NOMO-1 treated with dmso at 0.1 percent for 144 hours (cell line): ENCODE data around the gene CARD9.

Source experiments
- DNase-seq: peaks from one replicate; lab custom pipeline; 2025; ENCODE audit not compliant: unreplicated experiment; lab: John Stamatoyannopoulos, UW

Gene CARD9

DNA sequence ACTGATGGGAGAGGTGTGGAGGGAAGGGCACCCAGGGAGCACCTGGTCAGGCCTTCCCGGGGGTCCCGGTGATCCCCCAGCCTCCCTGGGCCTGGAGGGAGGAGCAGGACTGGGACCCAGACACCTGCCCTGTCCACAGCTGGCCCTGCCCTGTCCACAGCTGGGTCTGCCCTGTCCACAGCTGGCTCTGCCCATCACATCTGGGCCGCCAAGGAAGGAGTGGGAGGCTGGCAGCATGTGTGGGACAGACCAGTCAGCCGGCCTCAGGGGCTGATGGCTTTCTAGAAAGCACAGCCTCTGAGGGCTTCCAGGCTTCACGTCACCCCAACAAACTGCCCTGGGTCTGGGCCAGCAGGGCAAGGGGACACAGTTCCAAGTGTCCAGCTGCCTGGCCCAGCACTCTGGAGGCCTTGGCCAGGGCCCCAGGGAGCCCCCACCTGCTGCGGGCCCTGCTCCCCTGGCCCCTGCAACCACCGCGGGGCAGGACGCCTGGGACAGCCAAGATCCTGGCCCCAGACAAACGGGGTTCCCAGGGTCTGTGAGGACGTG is 22.1 kb downstream of the CARD9 start:
- DNase-seq: no peak

DNA sequence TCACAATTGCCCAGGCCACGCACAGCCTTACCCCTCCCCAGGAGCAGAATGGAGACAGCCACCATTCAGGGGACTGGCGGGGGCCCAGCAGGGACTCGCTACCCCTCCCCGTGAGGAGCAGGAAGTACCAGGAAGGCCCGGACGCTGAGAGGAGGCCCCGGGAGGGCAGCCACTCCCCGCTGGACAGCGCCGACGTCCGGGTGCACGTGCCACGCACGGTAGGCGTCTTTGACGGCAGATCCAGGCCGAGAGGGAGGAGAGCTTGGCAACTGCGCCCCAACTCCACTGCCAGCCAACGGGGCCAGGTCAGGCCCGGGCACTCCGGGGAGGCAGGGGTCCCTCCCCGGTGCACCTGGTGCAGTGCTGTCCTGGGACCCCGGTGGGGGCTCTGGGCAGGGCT is 23.9 kb downstream of the CARD9 start:
- no peak for DNase-seq

DNA sequence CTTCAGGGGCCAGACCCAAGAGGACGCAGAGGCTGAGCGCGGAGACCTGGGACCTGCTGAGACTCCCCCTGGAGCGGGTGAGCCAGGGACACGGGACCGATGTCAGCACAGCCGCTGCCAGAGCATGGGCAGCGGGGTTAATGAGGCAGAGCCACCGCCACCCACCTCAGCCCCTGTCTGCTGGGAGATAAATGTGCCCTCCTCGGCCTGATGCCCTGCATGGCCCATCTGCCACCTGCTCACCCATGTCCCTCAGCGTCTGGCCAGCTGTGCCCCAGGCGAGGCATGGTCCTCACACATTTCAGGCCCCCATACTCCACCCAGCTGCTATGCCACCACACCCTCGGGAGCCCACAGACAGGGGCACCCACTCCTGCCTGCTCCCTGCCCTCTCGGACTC is 24.8 kb downstream of the CARD9 start:
- no peak for DNase-seq

DNA sequence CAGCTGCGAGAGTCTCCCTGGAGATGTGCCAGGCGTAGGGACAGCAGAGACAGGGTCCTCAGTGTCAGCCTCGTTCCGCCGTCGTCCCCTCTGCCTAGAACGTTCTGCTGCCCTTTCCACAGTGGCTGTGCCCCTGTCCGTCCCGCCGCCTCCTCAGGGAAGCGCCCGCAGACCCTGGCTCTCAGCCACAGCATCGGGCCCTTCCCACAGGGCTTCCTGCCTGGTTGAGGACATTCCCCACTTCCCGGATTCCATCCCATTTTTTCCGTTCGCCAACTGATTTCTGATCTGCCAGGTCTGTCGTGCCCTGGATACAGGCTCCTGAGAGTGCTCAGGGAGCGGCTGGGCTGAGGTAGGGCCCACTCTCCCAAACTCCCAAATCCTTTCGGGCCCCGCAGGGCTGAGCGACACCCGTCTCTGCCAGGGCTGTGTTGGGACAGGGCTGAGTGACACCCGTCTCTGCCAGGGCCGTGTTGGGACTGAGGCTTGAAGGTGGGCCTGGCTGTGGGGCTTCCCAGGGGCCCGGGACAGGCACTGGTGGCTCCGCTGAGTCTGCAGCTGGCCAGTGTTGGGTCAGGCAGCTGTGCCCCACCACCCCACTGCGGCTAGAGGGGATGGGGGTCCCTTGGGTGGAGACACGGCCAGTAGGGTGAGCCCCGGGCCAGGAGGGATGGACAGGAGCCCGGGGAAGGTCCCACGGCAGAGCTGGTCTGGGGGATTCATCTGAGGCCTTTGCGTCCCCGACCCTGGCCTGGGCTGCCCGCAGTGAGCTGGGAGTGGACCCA is 25.8 kb downstream of the CARD9 start:
- DNase-seq: no peak

DNA sequence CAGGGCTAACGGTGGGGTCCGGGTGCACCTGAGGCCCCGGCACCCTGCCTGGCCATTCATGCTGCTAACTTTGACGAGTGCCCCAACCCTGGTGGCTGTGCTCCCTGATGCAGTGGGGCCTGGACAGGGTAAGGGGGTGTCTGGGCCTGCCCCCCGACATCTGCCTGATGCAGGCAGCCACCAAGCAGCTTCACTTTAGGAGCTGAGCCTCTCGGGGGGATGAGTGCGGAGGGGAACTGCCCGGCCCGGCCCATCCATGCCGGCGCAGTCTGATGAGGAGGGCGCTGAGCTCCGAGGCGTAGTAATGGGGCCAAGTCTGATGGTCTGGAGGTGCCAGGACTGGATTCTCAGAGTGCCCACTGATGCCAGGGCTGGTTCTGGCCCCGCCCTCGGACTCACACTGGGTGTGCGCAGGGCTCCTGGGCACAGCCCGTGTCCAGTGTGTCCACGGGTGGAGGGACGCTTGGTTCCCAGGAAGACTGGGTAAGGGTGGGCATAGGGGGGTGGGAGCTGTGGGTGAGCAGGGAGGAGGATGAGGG is 26.5 kb downstream of the CARD9 start:
- DNase-seq: no peak

DNA sequence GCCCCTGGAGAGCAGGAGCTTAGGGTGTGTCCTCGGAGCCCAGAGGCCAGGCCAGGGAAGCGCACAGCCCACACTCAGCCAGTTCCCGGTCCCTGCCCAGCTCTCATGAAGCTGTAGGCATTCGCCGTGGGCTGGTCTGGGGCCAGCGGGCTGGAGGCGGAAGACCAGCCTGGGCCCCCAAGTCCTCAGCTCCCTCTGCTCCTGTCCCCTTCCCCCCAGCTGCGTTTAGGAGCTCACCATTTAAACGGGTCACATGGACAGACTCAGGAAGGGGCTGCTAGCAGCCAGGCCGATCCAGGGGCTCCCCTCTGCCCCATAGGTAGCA is 27.4 kb downstream of the CARD9 start:
- no peak for DNase-seq

DNA sequence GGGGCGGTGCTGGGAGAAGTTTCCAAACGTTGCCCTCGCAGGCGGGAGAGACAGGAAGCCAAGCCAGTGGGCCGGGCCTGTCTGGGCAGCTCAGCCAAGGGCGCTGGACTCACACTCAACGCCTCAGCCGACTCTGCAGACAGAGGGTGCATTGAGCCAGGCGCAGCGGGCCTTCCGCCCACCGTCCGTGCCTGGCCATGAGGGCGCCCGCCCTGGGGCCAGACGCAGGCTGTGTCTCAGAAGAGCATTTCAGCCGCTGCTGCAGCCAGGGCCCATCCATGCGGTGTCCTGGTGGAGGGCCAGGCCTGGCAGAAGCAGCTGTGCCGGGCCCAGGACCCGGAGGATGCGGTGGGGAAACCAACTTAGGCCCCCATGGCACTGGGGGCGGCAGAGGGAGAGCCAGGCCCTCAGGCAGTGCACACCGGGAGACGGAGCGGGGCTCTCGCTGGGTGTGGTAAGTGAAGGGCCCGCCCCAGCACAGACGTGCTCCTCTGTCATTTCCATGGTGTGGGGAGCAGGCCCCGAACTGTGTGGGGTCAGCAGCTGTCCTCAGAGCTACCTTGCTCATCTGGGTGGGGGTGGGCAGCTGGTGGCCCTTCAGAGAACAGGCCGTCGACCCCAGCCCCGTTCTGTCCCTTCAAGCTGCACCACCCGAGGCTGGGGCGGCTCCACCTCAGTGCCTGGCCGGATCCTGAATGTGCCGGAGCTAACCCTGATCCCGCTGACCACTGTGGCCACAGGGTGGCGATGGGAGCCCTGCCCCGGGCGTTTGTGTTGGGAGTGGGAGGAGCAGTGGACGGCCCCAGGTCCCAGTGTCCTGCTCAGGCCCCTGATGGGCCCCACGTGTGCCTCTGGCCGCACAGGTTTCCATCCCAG is 27.9 kb downstream of the CARD9 start:
- DNase-seq: no peak

DNA sequence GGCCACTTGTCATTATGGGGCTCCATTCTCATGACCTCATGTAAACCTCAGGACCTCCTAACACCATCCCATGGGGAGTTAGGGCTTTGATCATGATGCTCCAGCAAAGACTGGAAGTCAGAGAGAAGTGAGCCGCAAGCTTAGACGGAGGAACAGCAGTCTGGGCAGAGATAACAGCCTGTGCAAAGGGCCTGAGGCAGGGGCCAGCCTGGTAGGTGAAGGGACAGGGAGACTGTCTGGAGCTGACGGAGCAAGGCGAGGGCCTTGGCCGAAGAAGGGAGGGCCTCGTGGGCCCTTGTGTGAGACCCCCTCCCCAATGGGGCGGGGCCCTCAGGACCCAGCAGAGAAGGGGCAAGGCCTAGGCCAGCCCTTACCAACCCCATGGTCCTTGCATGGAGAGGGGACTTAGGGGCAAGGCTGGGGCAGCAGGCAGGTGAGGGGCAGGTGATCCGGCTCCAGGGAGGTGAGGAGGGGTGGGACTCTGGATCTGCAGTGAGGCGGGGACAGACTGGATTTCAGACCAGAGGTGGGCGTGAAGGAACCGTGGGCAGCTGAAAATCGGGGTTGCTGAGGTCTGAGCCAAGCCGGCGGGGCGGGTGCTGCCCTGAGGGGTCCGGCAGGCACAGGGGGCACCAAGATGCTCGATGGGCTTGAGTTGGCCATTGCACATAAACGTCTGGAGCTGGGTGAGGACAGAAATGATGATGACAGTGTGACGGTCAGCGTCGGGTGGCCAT is 28.8 kb downstream of the CARD9 start:
- no peak for DNase-seq

DNA sequence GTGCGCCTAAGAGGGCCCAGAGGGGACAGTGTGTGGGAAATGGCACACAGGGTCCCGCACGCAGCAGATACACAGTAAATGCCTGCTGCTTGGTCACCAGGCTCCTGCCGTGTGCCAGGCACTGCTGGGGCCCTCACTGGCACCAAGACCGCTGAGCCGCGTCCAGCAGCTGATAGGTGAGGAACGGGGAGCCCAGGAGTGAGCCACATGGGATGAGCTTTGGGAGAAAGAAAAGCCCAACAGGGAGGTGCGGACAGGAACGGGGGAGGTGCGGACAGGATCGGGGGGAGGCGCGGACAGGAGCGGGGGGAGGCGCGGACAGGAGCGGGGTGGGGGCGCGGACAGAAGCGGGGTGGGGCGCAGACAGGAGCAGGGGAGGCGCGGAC is 29.6 kb downstream of the CARD9 start:
- no peak for DNase-seq

DNA sequence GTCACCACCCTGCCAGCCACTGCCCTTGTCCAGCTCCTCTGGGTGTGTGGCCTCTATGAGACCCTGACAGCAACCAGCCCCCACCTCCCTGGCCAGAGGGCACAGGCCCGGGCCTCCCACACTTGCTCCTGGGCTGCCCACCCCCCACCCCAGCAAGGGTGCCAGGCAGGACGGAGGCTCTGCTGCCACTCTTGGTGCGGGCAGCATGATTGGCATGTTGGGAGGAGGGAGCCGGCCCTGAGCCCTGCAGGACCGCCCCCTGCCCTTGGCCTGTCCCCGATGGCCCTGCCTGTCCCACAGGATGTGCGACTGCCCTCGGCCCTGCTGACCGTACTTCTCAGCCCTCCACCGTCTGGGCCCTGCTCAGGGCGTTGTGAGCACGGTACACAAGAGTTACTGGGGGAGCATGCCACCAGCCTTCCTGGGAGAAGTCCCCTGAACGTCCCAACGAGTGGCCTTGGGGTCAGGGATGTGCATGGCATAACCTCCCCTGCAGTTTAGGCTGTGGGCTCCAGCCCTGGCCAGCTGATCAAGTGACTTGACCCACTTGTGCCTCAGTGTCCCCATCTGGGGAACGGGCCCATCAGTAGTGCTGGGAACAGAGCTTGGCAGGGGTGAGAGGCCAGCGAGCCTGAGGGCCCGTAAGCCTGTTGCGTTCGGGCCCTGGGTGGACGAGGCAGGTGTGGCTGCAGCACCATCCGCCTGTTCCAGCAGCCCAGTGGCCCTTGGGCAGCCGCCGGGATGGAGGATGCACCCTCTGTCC is 30.2 kb downstream of the CARD9 start:
- no peak for DNase-seq

DNA sequence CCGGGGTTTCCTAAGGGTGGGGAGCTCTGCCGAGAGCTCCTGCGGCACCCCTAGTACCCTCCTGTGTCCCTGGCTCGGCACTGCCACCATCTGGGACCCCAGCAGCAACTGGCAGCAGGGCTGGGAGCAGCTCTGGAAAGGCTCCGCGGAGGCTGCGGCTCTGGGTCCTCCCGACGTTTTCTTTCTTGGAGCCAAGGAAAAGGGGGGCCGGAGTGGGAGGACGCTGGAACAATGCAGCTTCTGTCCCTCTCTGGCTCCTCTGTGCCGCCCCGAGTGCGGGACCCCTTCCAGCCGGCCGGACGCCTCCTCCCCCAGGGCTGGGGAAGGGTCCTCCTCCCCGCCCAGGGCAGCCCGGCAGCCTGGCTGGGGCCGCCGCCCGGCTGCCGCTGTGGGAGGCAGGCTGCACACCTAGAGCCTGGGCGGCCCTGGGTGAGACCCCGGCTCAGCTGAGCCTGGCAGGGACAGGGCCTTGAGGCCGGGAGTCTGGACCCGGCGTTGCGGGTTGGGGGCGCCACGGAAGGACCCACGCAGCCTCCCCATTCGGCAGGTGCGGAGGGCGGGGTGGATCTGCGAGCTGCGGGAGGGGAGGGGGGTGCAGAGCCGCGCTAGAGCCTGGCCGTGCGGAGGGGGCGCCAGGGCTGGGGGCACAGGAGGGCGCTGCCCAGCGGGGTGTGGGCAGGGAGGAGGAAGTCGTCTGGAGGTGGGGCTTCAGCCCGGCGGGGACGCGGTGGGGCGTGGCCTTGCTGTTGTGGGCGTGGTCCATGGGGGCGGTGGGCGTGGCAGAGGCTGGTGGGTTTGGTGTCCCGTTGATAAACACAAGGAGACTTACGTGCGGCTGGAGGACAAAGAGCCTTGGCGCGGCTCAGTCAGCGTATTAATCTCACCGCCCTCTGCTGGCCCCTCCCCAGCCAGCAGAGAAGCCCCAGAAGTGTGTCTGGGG is 31.0 kb downstream of the CARD9 start:
- peak; percentile 40 for DNase-seq

DNA sequence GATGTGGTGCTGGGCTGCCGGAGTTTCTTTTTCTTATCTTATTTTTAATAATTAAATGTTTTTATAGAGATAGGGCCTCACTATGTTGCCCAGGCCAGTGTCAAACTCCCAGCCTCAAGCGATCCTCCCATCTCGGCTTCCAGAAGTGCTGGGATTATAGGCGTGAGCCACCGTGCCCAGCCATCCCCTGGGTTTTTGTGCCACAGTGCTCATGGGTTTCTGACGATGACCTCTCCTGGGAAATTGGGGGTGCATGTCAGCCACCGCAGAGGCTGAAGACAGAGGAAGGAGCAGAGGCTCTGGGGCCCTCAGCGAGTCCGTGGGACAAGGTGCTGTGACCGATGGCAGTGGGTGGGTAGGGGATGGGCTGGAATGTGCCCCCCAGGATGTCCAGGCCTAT is 31.7 kb downstream of the CARD9 start:
- no peak for DNase-seq

DNA sequence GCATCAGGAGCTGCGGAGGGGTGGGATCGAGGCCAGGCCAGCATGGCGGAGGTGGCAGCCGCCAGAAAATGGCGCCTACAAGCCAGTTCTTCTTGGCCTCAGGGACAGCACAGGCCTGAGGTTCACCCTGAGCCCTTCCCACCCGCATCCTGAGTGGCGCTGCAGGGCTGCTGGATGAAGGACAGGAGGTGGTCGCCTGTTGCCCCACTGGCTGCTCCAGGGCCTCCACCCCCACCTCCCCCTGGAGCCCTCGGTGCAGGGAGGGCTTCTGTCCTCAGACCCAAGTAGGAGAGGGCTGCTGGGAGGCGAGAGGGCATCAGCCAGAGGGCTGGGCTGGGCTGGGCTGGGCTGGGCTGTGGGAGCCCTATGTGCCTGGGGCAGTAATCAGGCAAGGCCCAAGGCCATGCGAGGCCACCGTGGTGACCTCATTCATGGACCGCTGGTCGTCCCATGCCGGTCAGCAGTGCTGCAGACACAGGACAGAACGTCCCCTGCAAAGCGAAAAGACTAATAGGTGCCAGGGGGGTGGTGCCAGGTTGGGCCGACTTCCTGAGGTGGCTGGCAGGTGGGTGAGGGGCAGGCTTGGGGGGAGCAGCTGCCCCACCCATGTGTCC is 32.3 kb downstream of the CARD9 start:
- DNase-seq: no peak

DNA sequence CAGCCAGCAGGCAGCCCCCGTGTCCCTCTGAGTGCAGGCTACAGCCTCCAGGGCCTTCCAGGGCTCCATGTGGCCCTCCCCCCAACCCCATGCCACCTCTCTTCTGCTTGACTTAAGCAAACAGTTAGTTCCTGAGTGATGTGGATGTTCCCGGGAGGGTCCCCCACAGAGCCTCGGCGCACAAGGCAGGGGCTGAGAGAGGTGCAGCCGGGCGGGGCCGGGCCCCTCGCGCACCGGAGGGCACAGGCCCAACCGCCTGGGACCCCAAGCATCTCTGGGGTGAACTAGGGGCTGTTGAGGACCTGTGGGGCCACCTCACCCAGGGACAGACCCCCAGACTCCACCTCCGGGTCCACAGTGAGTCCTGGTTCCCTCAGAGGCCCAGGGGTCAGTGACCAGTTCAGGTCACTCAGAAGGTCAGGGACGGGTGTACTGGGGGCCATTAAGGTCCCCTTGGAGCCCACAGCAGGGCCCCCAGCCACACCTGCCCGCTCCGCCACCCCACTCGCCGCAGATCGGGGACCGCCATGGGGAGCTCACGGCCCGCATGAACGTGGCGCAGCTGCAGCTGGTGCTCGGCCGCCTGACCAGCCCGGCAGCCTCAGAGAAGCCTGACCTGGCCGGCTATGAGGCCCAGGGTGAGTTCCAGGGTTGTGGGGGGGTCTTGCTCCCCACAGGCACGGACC is 33.0 kb downstream of the CARD9 start:
- DNase-seq: no peak

DNA sequence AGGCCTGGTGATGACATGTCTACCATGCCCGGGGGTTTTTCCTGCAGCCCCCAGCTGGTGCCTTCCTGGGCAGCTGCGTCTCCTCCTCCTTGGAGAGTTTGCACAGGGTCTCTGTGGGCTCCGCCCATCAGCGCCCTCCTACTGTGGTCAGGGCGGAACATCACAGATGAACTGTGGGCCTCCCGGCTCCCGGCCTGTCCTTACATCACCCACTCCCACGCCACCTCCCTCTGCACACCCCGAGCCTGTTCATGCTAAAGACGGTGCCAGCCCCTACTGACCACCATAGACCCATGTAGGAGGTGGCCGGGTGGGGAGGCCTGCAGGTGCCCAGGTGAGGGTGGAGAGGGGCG is 33.5 kb downstream of the CARD9 start:
- no peak for DNase-seq

DNA sequence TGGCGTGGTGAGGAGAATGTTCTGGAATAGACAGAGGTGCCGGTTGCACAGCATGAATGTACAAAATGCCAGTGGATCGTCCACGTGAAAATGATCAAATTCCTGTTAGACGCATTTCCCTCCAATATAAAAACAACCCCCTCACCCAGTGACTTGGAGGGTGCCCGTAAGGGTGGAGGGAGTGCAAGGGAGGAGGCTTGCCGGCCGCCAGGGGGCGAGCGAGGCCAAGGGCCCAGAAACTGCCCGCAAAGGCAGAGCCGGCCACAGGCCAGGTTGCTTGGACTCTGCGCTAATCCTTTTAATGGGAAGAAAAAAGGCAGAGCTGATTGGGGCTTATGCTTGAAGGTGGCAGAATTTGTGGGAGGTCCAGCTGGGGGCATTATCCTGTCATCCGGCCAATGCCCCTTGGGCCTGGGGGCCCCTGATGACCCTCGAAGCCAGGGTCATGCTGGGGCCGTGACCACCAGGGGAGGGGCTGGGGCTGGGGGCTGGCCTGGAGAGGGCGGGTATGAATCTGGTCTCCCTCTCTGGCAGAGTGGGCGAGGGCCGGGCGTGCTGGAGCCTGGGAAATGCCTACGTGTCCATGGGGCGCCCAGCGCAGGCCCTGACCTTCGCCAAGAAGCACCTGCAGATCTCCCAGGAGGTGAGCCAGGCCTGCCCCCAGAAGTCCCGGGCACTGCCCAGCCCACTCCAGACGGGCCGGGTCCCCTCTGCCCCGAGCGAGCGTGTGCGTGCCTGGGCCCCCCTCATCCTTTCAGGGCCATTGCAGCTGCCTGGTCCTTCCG is 34.1 kb downstream of the CARD9 start:
- DNase-seq: peak; percentile 69

DNA sequence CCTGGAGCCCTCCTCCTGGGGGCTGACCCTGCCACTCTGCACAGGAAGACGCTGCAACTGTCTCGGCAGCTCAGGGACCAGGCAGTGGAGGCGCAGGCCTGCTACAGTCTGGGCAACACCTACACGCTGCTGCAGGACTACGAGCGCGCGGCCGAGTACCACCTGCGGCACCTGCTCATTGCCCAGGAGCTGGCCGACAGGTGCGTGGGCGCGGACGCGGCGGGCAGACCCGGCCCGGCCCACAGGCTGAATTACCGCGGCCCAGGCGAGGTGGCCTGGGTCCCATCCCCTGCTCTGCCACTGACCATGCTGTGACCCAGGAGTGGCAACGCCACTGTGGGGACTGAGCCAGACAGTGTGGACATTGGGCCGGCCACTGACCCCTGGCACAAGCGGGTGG is 35.0 kb downstream of the CARD9 start:
- DNase-seq: no peak
